Embryonic facial prominence (tissue), 1 donor: ENCODE results near the gene HNRNPCL1.
"Not testable (repeated sequence)": the region's sequence is repeated elsewhere in the genome, so short reads cannot be mapped to it uniquely, and the experiment has no call there.

Experiments used
- DNase-seq: peaks from one replicate; pipeline ENCODE4 v3.0.0-alpha.2; 2016; ENCODE audit errors: extremely low spot score

The HNRNPCL1 gene

DNA sequence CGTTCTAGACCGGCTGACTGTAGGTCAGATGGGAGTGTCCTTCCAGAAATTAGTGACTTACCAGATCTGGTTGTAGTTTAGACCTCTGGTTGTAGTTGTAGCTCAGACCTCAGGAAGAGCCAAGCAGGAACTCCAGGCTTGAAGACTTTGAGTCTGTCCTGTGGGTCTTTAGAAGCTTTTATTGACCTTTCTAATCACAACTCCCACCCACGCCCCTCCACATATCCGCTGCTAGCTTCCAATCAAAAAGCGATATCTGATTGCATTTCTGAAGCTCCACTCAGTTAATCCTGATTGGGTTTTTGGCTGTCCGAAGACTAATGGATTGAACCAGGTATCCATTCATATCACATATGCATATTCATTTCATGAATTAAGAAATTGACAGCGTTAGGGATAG lies at the start of gene HNRNPCL1:
Gene HNRNPCL1, minus strand, starts transcription at position 101 of the 400 bp plus-strand sequence. CDS start 431 bp downstream, outside the sequence.
- DNase-seq = not testable (repeated sequence)

DNA sequence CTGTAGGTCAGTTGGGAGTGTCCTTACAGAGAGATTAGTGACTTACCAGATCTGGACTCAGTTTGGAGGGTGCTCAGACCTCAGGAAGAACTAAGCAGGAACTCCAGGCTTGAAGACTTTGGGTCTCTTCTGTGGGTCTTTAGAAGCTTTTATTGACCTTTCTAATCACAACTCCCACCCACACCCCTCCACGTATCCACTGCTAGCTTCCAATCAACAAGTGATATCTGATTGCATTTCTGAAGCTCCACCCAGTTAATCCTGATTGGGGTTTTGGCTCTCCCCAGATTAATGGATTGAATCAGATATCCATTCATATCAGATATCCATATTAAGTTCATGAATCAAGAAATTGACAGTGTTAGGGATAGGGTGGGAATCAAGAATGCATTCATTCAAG lies 49.6 kb upstream of the HNRNPCL1 start, which contains the start of gene PRAMEF10:
Gene PRAMEF10, minus strand, starts transcription at position 101 of the 400 bp plus-strand sequence. CDS start 2,423 bp downstream, outside the sequence.
- not testable (repeated sequence) for DNase-seq

DNA sequence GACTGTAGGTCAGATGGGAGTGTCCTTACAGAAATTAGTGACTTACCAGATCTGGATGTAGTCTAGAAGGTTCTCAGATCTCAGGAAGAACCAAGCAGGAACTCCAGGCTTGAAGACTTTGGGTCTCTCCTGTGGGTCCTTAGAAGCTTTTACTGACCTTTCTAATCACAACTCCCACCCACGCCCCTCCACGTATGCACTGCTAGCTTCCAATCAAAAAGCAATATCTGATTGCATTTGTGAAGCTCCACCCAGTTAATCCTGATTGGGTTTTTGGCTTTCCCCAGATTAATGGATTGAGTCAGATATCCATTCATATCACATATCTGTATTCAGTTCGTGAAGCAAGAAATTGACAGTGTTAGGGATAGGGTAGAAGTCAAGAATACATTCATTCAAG lies 37.6 kb upstream of the HNRNPCL1 start, which contains the start of gene PRAMEF4:
Gene PRAMEF4, minus strand, starts transcription at position 101 of the 400 bp plus-strand sequence. CDS start 2,807 bp downstream, outside the sequence.
- not testable (repeated sequence) for DNase-seq

- not testable (repeated sequence) for DNase-seq
These were observed 29.9 kb upstream of the HNRNPCL1 start for GRCh38 chr1:12878453-12878852.

DNA sequence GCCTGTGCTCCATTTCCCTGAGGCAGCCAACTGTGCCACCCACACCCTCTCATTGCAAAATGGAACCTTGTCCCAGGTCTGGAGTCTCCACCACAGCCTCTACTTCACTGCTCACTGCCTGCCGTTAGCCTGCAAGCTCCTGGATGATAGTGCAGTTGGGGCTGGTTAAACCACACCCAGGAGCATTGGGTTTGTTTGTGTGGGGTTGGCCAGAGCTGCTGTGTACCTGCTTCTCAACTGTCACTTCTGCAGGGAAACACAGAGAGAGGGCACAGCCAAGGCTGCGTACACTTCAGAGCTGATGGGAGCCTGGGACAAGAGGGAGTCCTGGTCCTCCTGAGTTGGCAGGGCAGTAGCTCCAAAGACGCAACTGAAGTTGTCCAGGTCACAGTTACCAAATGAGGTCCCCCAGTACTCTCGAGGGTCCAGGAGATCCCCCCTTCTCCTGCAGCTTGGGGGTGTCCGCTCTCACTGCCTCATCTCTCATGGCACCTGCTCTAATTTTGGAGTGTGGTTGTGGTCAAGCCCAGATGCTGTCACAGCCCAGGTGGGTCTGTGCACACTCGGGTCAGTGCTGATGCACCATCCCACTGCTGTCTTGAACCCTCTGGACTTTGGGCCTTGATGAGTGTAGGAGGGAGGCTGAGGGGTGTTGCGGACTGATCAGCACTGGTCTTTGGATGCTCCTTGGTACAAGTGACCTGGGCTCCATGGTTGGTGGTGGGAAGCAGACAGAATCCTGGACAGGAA lies 14.8 kb upstream of the HNRNPCL1 start:
- not testable (repeated sequence) for DNase-seq

DNA sequence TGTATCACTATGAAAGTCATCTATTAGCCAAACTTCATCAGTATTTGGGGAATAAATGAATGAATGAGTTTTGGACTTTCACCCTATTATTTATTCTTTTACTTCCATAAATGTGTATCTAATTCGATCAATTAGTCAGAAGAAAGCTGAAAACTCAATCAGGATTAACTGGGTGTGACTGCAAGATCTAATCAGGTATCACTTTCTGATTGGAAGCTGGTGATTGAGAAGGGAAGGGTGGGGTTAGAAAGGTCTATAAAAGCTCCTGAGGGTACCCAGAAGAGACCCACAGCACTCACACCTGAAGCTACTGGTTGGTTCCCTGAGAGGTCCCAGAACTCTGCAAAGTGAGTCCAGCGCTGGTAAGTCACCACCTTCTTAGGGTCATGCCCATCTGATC lies 8.3 kb upstream of the HNRNPCL1 start, which contains the start of gene PRAMEF2:
Gene PRAMEF2, plus strand, starts transcription at position 301 of the 400 bp plus-strand sequence. CDS start 1,924 bp downstream, outside the sequence.
- DNase-seq = not testable (repeated sequence)

DNA sequence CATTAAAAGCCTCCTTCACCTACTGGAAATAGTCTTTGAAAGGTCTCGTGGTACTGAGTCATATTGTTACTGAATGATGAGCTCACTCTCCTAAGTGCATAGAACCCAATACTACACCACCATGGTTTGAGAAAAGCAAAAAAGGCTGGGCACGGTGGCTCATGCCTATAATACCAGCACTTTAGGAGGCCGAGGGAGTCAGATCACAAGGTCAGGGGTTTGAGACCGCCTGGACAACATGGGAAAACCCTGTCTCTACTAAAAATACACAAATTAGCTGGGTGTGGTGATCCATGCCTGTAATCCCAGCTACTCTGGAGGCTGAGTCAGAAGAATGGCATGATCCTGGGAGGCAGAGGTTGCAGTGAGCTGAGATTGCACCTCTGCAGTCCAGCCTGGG lies 3.3 kb upstream of the HNRNPCL1 start:
- DNase-seq = no peak

DNA sequence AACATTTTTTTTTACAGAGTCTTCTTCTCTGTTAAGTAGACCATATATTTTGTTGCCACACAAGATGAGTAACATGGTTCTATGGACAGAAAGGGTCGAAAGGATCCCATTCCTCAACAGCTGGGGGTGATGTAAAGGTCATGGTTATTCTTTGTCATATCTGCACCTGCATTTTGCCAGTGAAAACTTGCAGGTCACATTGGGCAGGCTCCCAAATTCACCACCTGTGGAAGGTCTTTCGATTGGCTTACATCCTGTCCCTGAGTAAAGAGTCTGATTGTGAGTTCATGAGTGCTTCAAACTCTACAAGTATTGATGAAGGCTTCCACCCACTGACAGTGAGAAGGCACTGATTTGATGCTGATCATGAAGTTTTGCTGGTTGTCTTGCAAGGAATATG lies 15.3 kb downstream of the HNRNPCL1 start:
- not testable (repeated sequence) for DNase-seq

GRCh38 chr1:12831310-12831709 lies 17.2 kb downstream of the HNRNPCL1 start, which contains the start of gene PRAMEF11:
Gene PRAMEF11, minus strand, starts transcription at chr1:12831410. Its CDS starts 2,621 bp downstream, at chr1:12828789.
- not testable (repeated sequence) for DNase-seq

- not testable (repeated sequence) for DNase-seq
These were observed 29.5 kb downstream of the HNRNPCL1 start for GRCh38 chr1:12819061-12819460.

DNA sequence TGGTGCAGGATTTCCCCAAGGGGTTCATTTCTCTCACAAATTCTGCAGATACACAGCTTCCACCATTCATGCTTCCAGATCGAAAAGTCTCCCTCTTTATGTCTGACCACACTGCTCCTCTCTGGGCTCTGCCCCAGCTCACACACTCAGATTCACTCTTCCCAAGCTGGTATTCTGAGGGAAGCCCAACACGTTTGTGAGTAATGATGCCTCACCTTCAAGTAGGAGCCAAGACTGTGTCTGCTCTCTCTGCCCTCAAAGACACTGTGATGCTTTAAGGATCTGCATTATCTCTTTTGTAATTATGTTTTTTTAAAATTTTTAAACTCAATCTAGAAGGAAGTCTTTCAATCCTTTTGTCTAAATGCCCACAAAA lies 37.1 kb downstream of the HNRNPCL1 start:
- no peak for DNase-seq

GRCh38 chr1:12810691-12811408 lies 37.7 kb downstream of the HNRNPCL1 start:
- no peak for DNase-seq

GRCh38 chr1:12809933-12810332 lies 38.6 kb downstream of the HNRNPCL1 start:
- DNase-seq = no peak

DNA sequence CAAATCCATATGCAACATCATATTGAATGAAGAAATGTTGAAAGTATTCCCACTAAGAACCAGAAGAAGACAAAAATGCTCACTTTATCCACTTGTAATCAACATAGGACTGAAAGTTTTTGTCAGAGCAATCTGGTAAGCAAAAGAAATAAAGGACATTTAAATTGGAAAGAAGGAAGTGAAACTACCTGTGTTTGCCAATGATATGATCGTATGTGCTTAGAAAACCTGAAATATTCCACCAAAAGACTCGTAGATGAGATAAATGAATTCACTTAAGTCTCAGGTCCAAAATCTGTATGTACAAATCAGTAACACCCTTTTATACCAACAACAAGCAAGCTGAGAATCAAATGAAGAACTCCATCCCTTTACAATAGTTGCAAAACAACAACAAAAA lies 48.8 kb downstream of the HNRNPCL1 start:
- no peak for DNase-seq

GRCh38 chr1:12798911-12799310 lies 49.6 kb downstream of the HNRNPCL1 start:
- no peak for DNase-seq
